Stomach (tissue), 9 donors: Measurements from ENCODE around the gene ACTA1. TPM values are rescaled to one million over a fixed set of nuclear protein-coding genes. Genes with fewer than 3 reads are reported as not detected.
A peak's percentile ranks its signal among the peaks of the same experiment; 100 is the strongest.

Source experiments
- DNase-seq, 2 donors: peaks; one replicate each; pipeline versions ENCODE4 v3.0.0 to v3.0.0-alpha.2; 2013 to 2019
- H3K27ac ChIP-seq, 5 donors: fragments of 200-600 bp in 4 of 5; sonication (generic) in 4 of 5; one replicate each; pipeline ENCODE4 v1.5.1; 2013 to 2019; ENCODE audit warnings: mild to moderate bottlenecking in 1 of 5, moderate library complexity in 1 of 5
- H3K27me3 ChIP-seq, 3 donors: fragments of 200-600 bp; sonication (generic); one replicate each; pipeline ENCODE4 v1.5.1; 2017 to 2019; ENCODE audit warnings: mixed run types in 1 of 3
- H3K36me3 ChIP-seq, 4 donors: fragments of 200-600 bp; sonication (generic); 1 replicate in 3 of 4; 2 replicates in 1 of 4; pipeline ENCODE4 v1.5.1; 2016 to 2019
- H3K4me1 ChIP-seq, 4 donors: fragments of 200-600 bp; sonication (generic); one replicate each; pipeline ENCODE4 v1.5.1; 2016 to 2019
- H3K4me3 ChIP-seq, 4 donors: fragments of 200-600 bp; sonication (generic) in 3 of 4; one replicate each; pipeline ENCODE4 v1.5.1; 2016 to 2019; ENCODE audit warnings: mild to moderate bottlenecking in 1 of 4
- H3K9me3 ChIP-seq, 4 donors: fragments of 200-600 bp; sonication (generic); one replicate each; pipeline ENCODE4 v1.5.1; 2016 to 2019
- EP300 ChIP-seq: sonication (generic); formaldehyde crosslinking; IDR thresholded peaks from one replicate; pipeline ENCODE4 v1.6.1; 2017; ENCODE audit warnings: antibody characterized with exemption
- POLR2A ChIP-seq, 4 donors: fragments of 450-650 bp; IDR thresholded peaks; one replicate each; pipeline ENCODE4 v1.6.1; 2016; ENCODE audit warnings: antibody characterized with exemption in 4 of 4, control low read depth in 2 of 4, mild to moderate bottlenecking in 1 of 4, moderate library complexity in 1 of 4
- POLR2AphosphoS5 ChIP-seq, 3 donors: sonication (generic); formaldehyde crosslinking; IDR thresholded peaks; one replicate each; pipeline ENCODE4 v1.6.1; 2016; ENCODE audit warnings: antibody characterized with exemption in 3 of 3
- WGBS, 5 donors: extraction: QIAGEN DNeasy Blood & Tissue Kit in 3 of 5; methylation state at CpG; one replicate each; pipeline versions ENCODE4 v1.1.5 to v1.1.7; 2013 to 2018; 5-methylcytosine and 5-hydroxymethylcytosine counted together
- intact Hi-C: fragments of 100-400 bp; cut with DNase I; formaldehyde crosslinking; loops from one replicate; pipeline ENCODE4 v1.15.1; 2023; ENCODE audit warnings: low total_unique reads
- polyA plus RNA-seq, 3 donors: library from polyadenylated mRNA; stranded (reverse); fragments of 200-250 nt; gene quantifications; one replicate each; pipeline ENCODE4 v1.2.3, GENCODE V29; 2013
- total RNA-seq, 5 donors: library from RNA; depleted of rRNA; stranded (reverse); fragments of >200 nt; gene quantifications; one replicate each; pipeline versions ENCODE4 v1.1.0 to v1.2.3, GENCODE V29; 2014 to 2016
- TF ChIP-seq, protein P1 (sequence below), 7 experiments: fragments of 450-650 bp in 4 of 7; fragments of 200-600 bp in 3 of 7; sonication (generic) in 3 of 7; IDR thresholded peaks; one replicate each; pipeline ENCODE4 v1.5.1; 2016 to 2019; ENCODE audit warnings: antibody characterized with exemption in 7 of 7, control low read depth in 2 of 7, mild to moderate bottlenecking in 1 of 7
- donor health status: healthy with polysubstance abuse.
- donor health status: Bipolar disorder and iron deficiency.
- donor health status: healthy.

ACTA1 gene
- total and polyA plus RNA-seq, 8 donors: 0.37 to 43.8 (median 2.4) TPM; not detected in 3

DNA sequence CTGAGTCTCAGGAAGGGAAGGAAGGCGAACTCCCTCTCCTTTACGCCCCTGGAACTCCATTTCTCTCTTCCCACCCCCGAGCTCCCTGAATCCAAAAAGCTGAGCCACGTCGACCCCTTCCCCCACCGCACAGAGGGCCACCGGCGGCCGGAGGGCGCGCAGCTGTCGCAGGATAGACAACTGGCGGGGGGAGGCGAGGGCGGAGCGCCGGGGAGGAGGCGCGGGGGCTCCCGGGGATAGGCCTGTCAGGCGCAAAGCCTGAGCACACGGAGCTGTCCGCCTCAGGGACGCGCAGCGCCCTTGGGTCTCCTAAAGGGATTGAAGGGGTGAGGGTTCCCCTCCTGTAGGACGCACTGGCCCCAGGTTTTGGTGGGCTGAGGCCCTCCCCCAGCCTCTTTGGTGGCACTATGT lies 752 bp upstream of the ACTA1 start:
- Histone ChIP-seq H3K27me3 (peaks cover 37 to 69% (median 56%) of the 10 kb centered on the region in 3 donors), H3K4me3 (peak overlapping the region in 1 of 4 donors; percentile 16), H3K9me3 (peaks cover 0 to 6% (median 0%) of the 10 kb centered on the region in 4 donors), H3K27ac (no peak overlapping the region), H3K36me3 (peaks cover 0 to 14% (median 5%) of the 10 kb centered on the region in 4 donors), H3K4me1 (peaks cover 22 to 44% (median 33%) of the 10 kb centered on the region in 4 donors)
- 3 to 6% (median 3%) methylated on average over 9 to 27 of the region's 27 CpGs for WGBS, 5 donors
- intact Hi-C loops: no loop called here
- TF ChIP-seq, protein P1, sequence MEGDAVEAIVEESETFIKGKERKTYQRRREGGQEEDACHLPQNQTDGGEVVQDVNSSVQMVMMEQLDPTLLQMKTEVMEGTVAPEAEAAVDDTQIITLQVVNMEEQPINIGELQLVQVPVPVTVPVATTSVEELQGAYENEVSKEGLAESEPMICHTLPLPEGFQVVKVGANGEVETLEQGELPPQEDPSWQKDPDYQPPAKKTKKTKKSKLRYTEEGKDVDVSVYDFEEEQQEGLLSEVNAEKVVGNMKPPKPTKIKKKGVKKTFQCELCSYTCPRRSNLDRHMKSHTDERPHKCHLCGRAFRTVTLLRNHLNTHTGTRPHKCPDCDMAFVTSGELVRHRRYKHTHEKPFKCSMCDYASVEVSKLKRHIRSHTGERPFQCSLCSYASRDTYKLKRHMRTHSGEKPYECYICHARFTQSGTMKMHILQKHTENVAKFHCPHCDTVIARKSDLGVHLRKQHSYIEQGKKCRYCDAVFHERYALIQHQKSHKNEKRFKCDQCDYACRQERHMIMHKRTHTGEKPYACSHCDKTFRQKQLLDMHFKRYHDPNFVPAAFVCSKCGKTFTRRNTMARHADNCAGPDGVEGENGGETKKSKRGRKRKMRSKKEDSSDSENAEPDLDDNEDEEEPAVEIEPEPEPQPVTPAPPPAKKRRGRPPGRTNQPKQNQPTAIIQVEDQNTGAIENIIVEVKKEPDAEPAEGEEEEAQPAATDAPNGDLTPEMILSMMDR (IDR thresholded peaks at IDR 0.05): no peak
- no peak for TF ChIP-seq POLR2A (IDR thresholded peaks at IDR 0.05)
- no peak for TF ChIP-seq POLR2AphosphoS5 (IDR thresholded peaks at IDR 0.05)
- no peak for TF ChIP-seq EP300
- peak in 1 of 2 donors; percentile 29 for DNase-seq

DNA sequence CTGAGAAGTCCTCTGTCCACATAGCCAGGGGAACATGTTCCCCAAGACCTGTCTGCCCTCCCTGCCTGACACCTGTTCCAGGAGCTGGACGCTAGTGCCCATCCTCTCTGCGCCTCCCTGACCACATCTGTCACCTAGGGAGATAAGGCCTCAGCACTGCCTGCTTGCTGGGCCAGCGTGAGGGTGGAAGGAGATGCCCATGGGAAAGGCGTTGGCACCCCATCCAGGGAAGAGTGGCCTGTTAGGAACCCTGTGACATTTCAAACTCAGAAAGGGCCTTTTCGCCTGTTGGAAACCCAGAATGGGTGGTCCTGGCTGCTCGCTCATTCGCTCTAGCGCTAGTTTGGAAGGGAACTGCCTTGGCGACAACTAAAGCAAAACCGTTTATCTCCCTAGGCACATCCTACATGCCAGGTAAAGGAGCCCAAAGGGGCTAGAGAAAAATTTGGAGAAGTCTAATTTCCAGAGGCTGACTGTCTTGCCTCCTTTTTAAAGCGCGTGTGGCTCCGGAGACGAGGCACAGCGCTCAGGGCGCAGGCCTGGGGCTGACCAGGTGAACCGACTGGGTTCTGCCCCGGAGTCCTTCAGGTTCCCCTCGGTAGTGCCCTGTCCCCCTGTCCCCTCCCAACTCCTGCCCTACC lies 410 bp downstream of the ACTA1 start:
- 14 to 22% (median 18%) methylated on average over 15 to 19 of the region's 19 CpGs for WGBS, 5 donors
- Histone ChIP-seq H3K27ac (no peak overlapping the region), H3K4me3 (peak overlapping the region in 1 of 4 donors; percentile 15), H3K4me1 (peaks cover 22 to 44% (median 33%) of the 10 kb centered on the region in 4 donors), H3K9me3 (peaks cover 0 to 6% (median 0%) of the 10 kb centered on the region in 4 donors), H3K27me3 (peaks cover 37 to 80% (median 63%) of the 10 kb centered on the region in 3 donors), H3K36me3 (peaks cover 0 to 2% (median 0%) of the 10 kb centered on the region in 4 donors)
- DNase-seq: no peak
- intact Hi-C loops: no loop called here
- TF ChIP-seq POLR2A (IDR thresholded peaks at IDR 0.05) (no peak), EP300 (no peak), POLR2AphosphoS5 (IDR thresholded peaks at IDR 0.05) (no peak)
- TF ChIP-seq, protein P1 (IDR thresholded peaks at IDR 0.05): no peak

DNA sequence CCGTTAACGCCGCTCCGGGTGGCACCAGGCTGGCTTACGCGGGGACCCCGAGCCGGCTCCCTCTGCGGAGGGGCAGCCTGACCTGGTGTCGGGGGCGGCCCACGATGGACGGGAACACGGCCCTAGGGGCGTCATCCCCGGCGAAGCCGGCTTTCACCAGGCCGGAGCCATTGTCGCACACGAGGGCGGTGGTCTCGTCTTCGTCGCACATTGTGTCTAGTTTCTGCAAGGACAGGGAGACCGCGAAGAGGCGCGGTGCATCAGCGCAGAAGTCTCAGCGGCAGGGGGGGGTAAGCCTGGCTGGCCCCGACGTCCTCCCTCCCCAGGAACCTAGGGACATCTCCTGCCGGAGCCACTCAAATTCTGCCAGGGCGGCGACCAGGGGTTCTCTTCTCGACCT lies 989 bp downstream of the ACTA1 start:
- 8 to 42% (median 11%) methylated on average over 18 to 37 of the region's 37 CpGs for WGBS, 5 donors
- no peak for DNase-seq
- no peak overlapping the region for H3K27ac ChIP-seq
- no peak for TF ChIP-seq POLR2A (IDR thresholded peaks at IDR 0.05)
- TF ChIP-seq POLR2AphosphoS5 (IDR thresholded peaks at IDR 0.05): no peak
- TF ChIP-seq, protein P1 (IDR thresholded peaks at IDR 0.05): no peak
- TF ChIP-seq EP300: no peak
- H3K4me1 ChIP-seq: peaks cover 22 to 44% (median 33%) of the 10 kb centered on the region in 4 donors
- H3K4me3 ChIP-seq: no peak overlapping the region
- peaks cover 37 to 86% (median 63%) of the 10 kb centered on the region in 3 donors for H3K27me3 ChIP-seq
- intact Hi-C loops: no loop called here
- peaks cover 0 to 6% (median 0%) of the 10 kb centered on the region in 4 donors for H3K9me3 ChIP-seq
- H3K36me3 ChIP-seq: no peaks in the 10 kb centered on the region

DNA sequence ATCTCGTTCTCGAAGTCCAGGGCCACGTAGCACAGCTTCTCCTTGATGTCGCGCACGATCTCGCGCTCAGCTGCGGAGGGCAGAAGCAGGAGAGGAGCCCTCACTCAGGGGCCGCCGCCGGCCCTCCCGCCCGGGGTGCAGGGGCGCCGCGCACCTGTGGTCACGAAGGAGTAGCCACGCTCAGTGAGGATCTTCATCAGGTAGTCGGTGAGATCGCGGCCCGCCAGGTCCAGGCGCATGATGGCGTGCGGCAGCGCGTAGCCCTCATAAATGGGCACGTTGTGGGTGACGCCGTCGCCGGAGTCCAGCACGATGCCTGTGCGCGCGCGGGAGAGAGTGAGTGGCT lies 1.8 kb downstream of the ACTA1 start:
- Histone ChIP-seq H3K36me3 (no peaks in the 10 kb centered on the region), H3K27ac (no peak overlapping the region), H3K27me3 (peaks cover 37 to 94% (median 63%) of the 10 kb centered on the region in 3 donors), H3K4me3 (peak overlapping the region; percentile 8 to 37 (median 22)), H3K9me3 (peaks cover 0 to 6% (median 0%) of the 10 kb centered on the region in 4 donors), H3K4me1 (peaks cover 22 to 44% (median 33%) of the 10 kb centered on the region in 4 donors)
- DNase-seq: no peak
- intact Hi-C loops: no loop called here
- whole genome bisulfite sequencing, 5 donors: 5 to 15% (median 8%) methylated on average over 13 to 38 of the region's 38 CpGs
- TF ChIP-seq POLR2A (IDR thresholded peaks at IDR 0.05): no peak
- no peak for TF ChIP-seq POLR2AphosphoS5 (IDR thresholded peaks at IDR 0.05)
- no peak for TF ChIP-seq EP300
- TF ChIP-seq, protein P1 (IDR thresholded peaks at IDR 0.05): no peak
